Raji (cell line): Measurements from ENCODE around the gene DDX24.

Source experiments
- POLR2A ChIP-seq: IDR thresholded peaks from 2 replicates; pipeline ENCODE4 v1.6.1; 2011; ENCODE audit warnings: low read depth, low read length, control low read depth; ENCODE audit not compliant: insufficient read depth

The DDX24 gene

DNA sequence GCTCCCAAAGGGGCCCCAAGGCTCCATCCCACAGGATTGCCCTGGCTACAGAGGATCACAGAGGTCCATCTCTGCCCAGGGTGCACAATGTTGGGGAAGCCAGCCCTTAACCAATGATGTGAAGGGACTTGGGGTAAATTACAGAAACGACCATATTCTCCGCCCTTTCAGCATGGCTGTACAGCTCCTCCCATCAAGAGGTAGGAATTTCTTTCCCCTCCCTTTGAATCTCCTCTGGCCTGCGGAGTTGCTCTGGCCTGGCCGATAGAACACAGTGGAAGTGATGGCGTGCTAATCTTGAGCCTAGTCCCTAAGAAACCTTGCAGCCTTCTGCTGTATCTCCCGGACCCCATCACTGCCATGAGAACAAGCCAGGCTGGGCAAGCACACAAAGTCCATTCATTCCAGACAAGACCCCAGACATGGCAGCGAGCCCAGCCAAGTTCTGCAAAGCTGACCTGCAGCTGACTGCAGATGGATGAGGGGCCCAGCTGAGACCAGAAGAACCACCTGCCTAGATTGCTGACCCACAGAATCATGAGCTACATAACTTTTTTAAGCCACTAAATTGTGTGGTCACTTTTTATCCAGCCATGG is 22.6 kb upstream of the DDX24 start:
- TF ChIP-seq POLR2A, result no peak

DNA sequence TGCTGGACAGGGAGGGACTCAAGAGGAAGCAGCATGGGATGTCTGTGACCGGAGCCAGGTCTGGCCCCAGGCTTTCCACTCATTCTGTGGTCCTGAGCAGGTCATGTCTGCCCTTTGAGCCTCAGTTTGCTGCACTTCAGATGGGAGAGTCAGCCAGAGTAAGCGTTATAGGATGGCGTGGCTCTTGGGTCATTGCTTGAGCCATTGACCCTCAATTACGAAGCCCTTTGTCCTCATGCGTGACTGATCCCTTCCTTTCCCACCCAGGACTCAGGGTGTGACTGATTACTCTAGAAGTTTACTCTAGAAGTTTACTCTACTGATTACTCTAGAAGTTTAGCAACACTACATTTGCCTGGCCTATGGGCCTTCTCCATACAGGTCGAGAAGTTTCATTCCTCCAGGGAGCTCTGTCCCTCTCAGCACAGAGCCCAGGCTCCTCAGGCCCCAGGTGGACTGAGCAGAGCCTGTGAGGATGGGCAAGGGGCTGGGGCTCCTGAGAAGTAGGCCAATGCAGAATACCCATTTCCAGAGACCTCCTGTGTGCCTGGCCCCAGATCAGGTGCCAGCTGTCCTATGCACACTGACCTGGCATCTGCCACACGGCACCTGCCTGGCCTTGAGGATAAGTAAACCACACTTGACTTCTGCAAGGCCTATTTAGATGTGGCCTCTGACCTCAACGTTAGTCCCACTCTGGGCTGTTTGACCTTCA is 21.9 kb upstream of the DDX24 start:
- TF ChIP-seq POLR2A, result no peak

DNA sequence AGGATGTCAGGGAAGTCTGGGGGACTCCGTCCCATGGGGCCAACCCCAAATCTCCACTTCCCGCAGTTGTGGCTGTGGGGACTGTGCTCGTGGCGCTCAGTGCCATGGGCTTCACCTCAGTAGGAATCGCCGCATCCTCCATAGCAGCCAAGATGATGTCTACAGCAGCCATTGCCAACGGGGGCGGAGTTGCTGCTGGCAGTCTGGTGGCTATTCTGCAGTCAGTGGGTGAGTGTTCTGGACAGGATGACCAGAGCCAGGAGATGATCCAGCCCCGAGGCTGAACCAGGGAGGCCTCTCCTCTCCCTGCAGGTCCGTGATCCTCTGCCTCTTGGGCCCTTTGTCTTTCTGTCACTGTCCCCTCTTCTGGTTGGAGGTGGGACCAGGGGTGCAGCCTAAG is 20.7 kb upstream of the DDX24 start:
- TF ChIP-seq POLR2A, result no peak

DNA sequence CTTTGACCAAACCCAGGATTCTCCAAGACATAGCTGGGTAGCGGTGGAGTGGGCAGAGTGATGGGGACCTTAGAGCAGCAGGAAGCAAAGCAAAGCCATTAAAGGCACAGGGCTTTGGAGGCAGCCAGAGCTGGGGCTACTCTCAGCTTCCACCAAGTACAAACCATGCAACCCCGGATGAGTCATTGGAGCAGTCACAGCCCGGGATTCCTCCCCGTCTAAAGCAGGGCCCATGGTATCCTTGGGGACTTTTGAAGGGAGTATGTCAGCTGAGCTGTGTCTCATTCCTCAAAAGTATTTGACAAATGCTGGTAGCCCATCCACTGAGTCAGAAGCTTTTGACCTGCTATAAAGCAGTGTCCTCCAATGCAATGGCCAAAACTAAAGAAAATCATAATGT is 19.8 kb upstream of the DDX24 start:
- TF ChIP-seq POLR2A, result no peak

DNA sequence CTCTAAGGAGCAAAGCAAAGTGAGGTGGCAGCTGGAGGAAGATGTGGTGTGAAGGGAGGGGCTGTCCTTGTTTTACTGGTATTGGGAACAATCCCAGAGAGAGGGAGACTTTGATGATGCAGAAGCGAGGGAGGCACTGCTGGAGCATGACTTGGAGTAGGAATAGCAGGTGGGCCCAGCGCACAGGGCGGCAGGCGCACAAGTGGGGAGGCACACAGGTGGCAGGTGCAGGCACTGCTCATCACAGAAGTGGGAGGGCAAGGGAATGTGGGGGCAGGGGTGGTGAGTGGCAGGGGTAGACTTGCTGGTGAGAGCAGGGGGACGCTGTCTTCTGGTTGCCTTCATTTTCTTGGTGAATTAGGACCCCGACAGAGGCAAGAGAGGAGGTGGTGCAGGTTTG is 18.0 kb upstream of the DDX24 start:
- no peak for TF ChIP-seq POLR2A

DNA sequence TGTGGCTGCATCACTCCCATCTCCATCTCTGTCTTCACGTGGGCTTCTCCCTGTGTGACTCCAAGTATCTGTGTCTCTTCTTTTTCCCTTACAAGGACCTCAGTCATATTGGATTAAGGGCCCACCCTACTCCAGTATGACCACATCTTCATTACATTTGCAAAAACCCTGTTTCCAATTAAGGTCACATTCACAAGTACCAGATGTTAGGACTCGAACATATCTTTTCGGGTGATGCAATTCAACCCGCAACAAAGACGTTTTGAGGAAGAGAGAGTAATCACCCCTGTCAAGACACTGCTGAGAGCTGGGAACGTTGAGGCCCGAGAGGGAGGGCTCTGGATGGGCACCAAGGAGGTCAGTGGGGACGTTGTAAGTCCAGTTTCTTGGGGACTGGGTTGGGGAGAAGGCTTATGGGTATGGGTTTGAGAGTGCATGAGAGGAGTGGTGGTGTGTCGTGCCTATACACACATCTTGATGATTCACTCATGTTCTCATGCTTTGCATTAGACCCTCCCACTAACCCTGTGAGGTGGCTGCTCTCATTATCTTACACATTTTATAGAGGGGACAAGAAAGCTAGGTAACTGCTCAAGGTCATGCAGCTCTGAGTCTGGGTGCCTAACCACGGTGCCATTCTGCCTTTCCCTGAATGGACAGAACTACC is 17.5 kb upstream of the DDX24 start:
- TF ChIP-seq POLR2A, result no peak

DNA sequence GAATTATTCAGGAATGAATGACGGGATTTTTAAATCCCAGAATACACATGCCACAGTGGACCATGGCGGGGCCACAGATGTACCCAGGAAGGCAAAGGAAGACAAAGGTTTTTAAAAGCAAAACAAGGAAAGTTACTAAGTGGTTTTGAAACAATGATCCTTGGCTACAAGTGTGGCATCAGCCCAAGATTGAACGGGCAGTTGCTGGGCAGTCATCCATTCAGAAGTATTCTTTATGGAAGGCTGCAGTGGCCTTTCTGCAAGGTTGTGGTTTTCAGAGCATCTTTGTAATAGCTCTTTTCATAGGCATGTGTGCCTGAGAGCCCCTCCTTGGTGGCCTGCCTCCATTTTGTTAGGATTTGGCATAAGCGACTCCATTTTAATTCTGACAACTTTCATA is 16.1 kb upstream of the DDX24 start:
- no peak for TF ChIP-seq POLR2A

DNA sequence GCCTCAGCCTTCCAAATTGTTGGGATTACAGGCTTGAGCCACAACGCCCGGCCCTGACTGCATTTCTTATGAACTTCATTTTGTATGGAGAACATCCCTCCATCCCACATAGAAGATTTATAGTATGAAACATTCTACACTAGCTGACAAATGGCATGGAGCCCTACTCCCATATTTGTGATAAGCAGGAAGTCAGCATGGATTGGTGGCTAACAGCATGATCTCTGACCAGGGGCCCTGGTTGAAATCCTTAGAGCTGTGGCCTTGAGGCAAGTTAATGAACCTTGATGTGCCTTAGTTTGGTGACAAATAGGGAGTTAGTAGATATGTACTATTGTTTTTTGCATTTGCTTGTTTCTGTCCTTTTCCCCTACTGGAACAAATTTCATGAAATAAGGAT is 12.4 kb upstream of the DDX24 start:
- no peak for TF ChIP-seq POLR2A

DNA sequence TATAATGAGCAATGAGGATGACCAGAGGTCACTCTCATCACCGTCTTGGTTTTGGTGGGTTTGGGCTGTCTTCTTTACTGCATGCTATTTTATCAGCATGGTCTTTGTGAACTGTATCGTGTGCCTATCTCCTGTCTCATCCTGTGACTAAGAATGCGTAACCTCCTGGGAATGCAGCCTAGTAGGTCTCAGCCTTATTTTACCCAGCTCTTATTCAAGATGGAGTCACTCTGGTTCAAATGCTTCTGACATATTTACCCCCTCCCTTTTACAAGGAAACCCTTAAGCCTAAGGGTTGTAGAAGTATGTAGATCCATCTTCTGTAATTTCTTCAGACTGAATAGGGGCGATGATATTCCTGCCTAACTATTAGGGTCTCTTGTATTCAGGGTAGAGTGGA is 8.5 kb upstream of the DDX24 start:
- no peak for TF ChIP-seq POLR2A

DNA sequence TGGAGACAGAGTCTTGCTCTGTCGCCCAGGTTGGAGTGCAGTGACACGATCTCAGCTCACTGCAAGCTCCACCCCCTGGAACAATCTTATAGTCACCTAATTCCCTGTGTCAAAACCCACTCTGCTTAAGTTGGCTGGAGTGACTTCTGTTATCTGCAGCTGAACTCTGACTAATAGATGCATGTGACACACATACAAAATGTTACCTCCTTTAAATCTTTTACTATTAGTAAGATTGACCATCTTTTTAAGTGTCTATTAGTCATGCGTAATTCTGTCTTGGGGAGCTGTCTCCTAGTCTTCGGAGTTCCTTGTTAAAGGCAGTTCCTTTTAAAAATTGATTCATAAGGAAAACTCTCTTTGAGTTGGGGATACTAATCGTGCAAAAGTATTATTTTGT is 7.5 kb upstream of the DDX24 start:
- no peak for TF ChIP-seq POLR2A

DNA sequence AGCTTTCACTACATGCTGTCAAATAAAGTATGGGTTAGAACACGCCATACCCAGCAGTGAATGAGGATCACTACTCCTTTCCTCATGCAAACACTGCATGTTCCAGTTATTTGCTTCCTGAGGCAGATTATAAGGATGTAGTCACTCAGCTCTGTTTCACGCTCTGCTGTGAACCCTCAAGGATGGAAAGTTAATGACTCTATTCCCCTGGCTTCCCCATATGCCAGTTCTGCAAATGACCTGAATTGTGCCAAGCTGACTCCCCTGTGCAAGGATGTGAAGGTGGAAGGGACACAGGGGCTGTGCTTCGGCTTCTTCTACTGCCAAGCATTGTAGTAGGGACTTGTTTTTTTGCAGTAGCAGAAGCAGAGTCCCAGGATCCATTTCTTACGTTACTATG is 6.9 kb upstream of the DDX24 start:
- no peak for TF ChIP-seq POLR2A

DNA sequence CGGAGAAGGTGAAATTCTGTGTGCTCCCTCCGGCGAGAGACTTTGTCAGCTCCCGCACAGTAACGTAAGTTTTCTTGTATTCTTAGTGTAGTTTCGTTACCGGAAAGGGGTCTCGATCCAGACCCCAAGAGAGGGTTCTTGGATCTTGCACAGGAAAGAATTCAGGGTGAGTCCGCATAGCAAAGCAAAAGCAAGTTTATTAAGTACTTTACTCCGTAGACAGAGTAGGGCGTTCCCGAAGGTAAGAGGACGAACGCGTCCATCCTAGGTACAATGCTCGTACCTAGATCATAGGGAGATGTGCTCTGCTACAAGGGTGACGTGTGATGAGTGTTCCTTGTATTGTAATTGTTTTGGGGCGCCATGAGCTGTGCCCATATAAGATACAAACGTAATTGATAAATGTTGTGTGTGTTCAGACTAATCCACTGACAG is 401 bp upstream of the DDX24 start:
- TF ChIP-seq POLR2A, result no peak

DNA sequence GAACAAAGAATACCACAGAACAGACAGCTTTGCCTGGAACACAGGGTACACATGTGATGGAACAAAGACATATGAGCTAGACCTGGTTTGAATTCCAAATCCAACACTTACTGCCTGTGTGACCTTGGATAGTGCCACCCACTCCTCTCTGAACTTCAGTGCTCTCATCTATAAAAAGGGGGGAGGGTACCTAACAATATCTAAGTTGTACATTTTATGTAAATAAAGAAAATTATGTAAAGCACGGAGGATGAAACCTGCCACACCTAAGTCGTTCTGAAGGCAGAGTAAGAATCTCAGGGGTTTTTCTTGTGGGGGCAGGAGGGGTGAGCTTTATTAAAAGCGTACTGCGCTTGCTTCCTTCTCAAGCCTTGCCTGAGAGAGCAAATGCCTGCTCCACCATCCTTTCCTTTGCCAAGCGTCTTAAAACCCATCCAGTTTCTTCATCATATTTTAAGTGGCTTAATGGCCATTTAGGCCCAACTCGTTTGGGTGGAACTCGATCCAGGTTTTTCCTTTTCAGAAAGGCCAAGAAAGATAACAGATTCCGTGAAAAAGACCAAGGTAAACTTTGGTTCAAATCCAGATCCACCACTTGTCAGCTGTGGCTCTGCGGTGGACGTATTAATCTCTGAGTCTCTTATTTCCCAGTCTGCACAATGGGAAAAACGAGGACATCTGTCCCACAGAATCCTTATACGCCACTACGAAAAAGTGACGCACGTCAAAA is 946 bp downstream of the DDX24 start:
- TF ChIP-seq POLR2A, result no peak

DNA sequence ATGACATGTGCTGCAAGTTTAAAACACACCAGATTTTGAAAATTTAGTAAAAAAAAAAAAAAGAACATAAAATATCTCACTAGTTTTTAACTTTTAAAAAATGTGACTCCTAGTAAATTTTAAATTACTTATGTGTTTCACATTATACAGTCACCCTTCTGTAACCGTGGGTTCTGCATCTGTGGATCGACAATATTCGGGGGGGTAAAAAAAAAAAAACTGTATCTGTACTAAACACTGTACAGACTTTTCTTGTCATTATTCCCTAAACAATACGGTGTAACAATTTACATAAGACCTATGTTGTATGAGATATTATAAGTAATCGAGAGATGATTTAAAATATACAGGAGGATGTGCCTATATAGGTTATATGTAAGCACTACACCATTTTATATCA is 3.2 kb downstream of the DDX24 start:
- no peak for TF ChIP-seq POLR2A

DNA sequence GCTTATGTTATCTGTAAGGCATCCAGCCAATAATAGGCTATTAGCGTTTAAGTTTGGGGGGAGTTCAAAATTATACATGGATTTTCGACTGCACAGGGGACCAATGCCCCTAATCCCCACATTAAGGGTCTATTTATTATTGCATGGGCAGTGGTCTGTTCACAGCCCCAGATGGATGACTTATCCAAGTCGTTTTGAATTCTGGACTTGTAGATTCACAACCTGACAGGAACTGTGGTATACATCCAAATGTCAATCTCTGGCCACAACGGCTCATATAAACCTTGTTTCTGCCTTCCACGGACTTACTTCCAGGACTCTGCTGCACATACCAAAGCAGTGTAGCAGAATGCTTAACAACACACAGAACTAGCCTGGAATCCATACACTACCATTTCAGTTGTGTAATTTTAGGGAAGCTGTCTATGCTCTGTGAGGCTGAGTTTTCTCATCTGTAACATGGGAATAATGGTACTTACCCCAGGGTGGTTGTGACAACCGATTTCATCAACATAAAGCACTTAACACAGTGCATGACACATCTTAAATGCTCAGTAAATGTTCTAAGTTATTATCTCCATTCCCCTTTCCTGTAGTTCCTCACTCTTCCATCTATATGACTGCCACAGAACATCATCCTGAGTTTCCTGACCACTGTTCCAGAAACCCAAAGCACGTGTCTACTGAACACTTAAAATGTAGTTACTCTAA is 3.7 kb downstream of the DDX24 start:
- no peak for TF ChIP-seq POLR2A

DNA sequence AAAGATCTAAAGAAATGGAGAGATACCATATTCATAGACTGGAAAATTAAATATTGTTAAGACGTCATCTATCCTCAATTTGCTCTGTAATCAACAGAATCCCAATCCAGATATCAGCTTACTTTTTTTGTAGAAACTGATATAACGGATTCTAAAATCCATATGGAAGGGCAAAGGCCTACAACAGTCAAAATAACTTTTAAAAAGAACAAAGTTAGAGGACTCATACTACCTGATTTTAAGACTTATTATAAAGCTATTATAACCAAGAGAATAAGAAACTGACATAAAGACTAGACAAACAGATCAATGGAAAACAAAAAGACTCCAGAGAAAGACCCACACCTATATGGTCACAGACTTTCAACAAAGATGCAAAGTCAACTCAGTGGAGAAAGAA is 6.0 kb downstream of the DDX24 start:
- no peak for TF ChIP-seq POLR2A

DNA sequence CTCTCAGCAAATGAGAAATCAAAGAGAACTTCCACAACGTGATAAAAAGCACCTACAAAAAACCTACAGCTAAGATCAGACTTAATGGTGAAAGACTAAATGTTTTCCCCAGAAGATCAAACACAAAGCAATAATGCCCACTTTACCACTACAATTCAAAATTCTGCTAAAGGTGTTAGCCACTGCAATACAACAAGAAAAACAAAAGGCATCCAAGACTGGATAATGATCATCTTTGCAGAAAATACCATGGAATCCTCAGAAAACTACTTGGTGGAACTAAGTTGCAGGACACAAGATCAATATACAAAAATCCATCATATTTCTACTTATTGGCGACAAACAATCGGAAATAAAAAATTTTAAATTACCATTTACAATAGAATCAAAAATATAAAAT is 6.5 kb downstream of the DDX24 start:
- TF ChIP-seq POLR2A, result no peak
